ENCODE results near the gene GPR148.

DNA sequence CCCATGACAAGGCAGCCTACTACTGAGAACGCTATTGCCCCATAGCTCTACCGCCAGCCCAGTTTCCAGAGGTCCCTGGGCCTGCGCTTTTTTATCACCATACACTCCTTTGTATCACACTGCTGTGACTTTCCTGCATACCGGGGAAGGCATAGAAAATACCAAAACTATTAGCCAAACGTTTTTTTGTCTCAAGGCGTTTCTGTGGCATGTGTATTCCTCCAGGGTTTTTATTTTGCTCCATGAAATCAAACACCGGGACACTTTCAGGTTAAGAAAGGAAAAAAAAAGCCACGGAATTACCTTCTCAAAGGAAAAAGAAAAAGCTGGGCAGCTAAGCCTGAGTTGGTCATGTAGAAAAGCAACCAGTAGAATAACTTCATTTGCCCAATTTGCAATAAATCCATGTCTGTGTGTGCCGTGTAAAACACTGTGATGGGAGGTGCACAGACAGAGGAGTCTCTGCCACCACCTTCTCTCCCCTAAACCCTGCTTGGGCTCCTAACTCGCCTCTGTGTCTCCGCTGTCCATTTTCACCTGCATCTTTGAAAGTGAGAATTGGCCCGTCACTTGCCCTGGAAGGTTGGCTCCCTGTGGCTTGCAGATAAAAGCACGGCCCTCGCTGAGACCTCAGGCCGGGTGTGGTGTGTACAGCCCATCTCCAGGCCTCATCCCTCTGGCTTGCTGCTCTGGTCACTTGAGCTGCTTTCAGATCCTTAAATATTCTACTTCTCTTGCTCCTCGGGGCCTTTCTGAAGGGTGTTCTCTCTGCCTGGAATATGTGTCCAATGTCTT is 28.2 kb downstream of the GPR148 start:
- TF ChIP-seq, protein P1, sequence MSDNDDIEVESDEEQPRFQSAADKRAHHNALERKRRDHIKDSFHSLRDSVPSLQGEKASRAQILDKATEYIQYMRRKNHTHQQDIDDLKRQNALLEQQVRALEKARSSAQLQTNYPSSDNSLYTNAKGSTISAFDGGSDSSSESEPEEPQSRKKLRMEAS (IDR thresholded peaks at IDR 0.05), result no peak
- TF ChIP-seq SIX5 (IDR thresholded peaks at IDR 0.05; ENCODE audit: low read depth, low read length) (no peak), CREB1 (IDR thresholded peaks at IDR 0.05) (no peak), POLR2A (IDR thresholded peaks at IDR 0.05; ENCODE audit: control extremely low read depth in 1 of 2, low read depth in 2 of 2, low read length in 2 of 2) (no peak), SAP30 (IDR thresholded peaks at IDR 0.05; ENCODE audit: insufficient read depth, insufficient replicate concordance, low read length) (no peak), EZH2 (IDR thresholded peaks at IDR 0.05; ENCODE audit: low read depth, low read length, severe bottlenecking) (no peak), RAD21 (IDR thresholded peaks at IDR 0.05 in 1 of 2, conservative IDR thresholded peaks at IDR 0.05 in 1 of 2; ENCODE audit: low read depth in 2 of 2, low read length in 2 of 2) (no peak)
- TF ChIP-seq, protein P2, sequence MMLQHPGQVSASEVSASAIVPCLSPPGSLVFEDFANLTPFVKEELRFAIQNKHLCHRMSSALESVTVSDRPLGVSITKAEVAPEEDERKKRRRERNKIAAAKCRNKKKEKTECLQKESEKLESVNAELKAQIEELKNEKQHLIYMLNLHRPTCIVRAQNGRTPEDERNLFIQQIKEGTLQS (IDR thresholded peaks at IDR 0.05; ENCODE audit: insufficient read depth, low read depth, low read length), result no peak

Data from H1 (cell line).